Coronary artery (tissue), 2 donors: Measurements from ENCODE around the gene ACTL7B.
"Not testable (repeated sequence)": the region's sequence is repeated elsewhere in the genome, so short reads cannot be mapped to it uniquely, and the experiment has no call there.

Experiments
- DNase-seq: peaks from one replicate; pipeline ENCODE4 v3.0.0-alpha.2; 2017; ENCODE audit warnings: low spot score
- H3K27ac ChIP-seq, 2 donors: fragments of 200-600 bp; sonication (generic); one replicate each; pipeline ENCODE4 v1.5.1; 2016 to 2019
- H3K4me3 ChIP-seq: fragments of 200-600 bp; sonication (generic); 2 replicates; pipeline ENCODE4 v1.5.1; 2016; ENCODE audit warnings: mild to moderate bottlenecking, moderate library complexity
- TF ChIP-seq, protein P1 (sequence below): fragments of 200-600 bp; sonication (generic); IDR thresholded peaks from one replicate; pipeline ENCODE4 v1.5.1; 2019; ENCODE audit warnings: antibody characterized with exemption

The ACTL7B gene, protein sequence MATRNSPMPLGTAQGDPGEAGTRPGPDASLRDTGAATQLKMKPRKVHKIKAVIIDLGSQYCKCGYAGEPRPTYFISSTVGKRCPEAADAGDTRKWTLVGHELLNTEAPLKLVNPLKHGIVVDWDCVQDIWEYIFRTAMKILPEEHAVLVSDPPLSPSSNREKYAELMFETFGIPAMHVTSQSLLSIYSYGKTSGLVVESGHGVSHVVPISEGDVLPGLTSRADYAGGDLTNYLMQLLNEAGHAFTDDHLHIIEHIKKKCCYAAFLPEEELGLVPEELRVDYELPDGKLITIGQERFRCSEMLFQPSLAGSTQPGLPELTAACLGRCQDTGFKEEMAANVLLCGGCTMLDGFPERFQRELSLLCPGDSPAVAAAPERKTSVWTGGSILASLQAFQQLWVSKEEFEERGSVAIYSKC

DNA sequence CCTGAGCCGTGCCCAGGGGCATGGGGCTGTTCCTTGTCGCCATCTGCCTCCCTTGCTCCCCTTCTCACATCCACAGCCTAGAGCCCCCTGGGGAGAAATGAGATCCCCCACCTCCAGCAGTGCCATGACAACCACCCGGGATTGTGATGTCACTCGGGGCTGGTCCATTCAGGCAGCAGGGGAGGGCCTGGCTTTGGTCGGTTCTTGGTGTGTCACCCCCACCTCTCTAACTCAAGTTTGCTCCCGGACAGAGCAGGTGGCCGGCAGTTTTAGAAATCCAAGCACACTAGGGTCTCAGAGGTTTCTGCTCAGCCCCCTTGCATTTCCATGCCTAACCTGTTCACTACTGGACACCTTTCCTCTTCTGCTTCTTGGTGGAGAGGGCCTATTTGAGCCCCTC is at the start of gene ACTL7B:
TSS of gene ACTL7B (minus strand) at position 99 of the 400 bp plus-strand sequence. CDS start at position 43, 56 bp downstream.
- no peak for DNase-seq
- TF ChIP-seq, protein P1, sequence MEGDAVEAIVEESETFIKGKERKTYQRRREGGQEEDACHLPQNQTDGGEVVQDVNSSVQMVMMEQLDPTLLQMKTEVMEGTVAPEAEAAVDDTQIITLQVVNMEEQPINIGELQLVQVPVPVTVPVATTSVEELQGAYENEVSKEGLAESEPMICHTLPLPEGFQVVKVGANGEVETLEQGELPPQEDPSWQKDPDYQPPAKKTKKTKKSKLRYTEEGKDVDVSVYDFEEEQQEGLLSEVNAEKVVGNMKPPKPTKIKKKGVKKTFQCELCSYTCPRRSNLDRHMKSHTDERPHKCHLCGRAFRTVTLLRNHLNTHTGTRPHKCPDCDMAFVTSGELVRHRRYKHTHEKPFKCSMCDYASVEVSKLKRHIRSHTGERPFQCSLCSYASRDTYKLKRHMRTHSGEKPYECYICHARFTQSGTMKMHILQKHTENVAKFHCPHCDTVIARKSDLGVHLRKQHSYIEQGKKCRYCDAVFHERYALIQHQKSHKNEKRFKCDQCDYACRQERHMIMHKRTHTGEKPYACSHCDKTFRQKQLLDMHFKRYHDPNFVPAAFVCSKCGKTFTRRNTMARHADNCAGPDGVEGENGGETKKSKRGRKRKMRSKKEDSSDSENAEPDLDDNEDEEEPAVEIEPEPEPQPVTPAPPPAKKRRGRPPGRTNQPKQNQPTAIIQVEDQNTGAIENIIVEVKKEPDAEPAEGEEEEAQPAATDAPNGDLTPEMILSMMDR = no peak
- H3K4me3 ChIP-seq = no peak within 1 kb of the TSS
- H3K27ac ChIP-seq = no peak within 1 kb of the TSS

DNA sequence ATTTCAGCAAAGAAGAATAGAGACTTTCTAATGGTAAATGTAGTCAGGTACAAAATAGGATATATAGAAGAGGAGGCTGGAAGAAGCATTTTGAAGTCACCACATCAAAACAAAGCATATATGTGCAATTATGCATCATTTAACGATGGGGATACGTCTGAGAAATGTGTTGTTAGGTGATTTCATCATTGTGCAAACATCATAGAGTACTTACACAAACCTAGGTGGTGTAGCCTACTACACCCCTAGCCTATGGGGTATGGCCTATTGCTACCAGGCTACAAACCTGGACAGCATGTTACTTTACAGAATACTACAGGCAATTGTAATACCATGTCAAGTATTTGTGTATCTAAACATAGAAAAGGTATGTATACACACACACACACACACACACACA is 49.7 kb upstream of the ACTL7B start:
- no peak overlapping the region for H3K4me3 ChIP-seq
- TF ChIP-seq, protein P1 = no peak
- DNase-seq = no peak
- no peak overlapping the region for H3K27ac ChIP-seq

DNA sequence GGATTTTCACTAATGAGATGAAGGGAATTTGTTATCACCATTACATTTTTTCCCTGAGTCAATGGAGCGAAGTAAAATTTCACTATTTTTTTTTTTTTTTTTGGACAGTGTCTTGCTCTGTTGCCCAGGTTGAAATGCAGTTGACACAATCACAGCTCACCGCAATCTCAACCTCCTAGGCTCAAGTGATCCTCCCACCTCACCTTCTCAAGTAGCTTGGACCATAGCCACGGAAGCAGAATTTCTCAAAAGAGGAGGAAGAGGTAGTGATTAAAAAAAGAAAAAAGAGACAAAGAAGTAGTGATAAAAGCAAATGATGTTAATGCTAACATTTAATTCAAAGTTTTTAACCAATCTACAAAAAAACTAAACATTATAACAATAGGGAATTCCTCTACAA is 48.4 kb upstream of the ACTL7B start:
- Histone ChIP-seq H3K27ac (no peak overlapping the region), H3K4me3 (no peak overlapping the region)
- DNase-seq = no peak
- TF ChIP-seq, protein P1 = no peak

DNA sequence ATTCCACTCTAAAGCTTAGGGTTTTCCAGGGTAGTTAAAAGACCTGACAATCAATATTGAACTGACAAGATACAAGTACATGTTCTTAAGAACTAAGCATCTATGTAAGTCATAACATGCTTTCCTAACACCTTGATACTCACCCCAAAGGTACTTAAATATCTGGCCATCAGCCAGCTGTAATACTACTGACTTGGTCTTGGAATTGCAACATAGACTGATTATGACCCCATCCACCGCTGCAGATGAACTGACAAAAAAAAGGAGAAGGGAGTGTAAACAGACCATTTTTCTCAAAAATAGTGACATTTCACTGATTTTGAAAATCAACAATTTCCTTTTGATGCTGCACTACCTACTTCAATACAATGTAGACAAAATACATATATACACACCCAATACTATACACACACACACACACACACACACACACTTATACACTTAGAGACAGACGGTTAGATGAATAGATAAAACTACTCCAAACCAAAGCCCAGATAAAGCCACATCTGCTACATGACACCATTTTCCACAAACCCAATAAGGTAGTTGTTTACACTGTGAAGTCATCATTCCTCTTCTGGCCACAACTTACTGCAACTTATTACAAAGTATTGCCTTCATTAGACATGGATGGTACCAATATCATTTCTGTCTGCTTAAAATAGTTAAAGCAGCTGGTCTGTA is 47.8 kb upstream of the ACTL7B start:
- no peak overlapping the region for H3K27ac ChIP-seq
- no peak for DNase-seq
- TF ChIP-seq, protein P1 = no peak
- H3K4me3 ChIP-seq = no peak overlapping the region

DNA sequence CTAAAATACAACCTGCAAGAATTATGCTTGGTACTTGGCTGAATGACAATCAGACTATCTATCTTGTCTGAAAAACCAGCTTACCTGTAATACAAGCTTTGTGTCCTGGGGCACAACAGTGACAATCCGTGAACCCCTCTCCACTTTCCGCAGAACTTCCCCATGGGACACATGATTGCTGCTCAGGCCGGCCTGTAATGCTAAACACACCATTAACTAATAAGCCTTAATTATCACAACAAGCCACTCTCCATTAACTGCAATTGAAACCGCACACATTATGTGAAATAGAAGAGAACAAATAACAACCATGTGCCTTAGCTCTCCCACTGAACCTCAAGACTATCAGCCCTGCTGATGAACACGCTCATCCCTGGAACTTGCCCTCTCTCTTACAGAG is 44.4 kb upstream of the ACTL7B start:
- no peak overlapping the region for H3K4me3 ChIP-seq
- no peak overlapping the region for H3K27ac ChIP-seq
- TF ChIP-seq, protein P1 = no peak
- DNase-seq = no peak

DNA sequence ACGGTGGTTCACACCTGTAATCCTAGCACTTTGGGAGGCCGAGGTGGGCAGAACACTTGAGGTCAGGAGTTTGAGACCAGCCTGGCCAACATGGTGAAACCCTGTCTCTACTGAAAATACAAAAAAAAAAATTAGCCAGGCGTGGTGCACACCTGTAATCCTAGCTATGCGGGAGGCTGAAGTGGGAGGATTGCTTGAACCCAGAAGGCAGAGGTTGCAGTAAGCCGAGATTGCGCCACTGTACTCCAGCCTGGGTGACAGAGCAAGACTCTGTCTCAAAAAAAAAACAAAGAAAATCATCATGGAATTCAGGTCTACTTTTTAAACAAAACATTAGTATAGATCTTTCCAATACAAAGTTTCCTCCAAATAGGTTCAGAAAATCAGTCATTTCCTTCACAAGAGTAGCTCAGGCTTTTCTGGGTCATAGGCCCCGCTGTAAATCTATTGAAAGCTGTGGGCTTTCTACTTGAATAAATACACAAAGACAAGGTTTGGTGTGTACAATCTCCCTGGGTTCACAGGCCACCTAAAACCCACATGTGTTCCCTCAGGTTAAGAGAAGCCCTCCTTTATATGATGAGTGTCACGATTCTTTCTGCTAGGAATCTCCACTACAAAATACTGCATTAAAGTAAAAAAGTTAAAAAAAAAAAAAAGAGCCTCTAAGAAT is 43.4 kb upstream of the ACTL7B start:
- DNase-seq, H3K27ac ChIP-seq, H3K4me3 ChIP-seq: not testable (repeated sequence)

DNA sequence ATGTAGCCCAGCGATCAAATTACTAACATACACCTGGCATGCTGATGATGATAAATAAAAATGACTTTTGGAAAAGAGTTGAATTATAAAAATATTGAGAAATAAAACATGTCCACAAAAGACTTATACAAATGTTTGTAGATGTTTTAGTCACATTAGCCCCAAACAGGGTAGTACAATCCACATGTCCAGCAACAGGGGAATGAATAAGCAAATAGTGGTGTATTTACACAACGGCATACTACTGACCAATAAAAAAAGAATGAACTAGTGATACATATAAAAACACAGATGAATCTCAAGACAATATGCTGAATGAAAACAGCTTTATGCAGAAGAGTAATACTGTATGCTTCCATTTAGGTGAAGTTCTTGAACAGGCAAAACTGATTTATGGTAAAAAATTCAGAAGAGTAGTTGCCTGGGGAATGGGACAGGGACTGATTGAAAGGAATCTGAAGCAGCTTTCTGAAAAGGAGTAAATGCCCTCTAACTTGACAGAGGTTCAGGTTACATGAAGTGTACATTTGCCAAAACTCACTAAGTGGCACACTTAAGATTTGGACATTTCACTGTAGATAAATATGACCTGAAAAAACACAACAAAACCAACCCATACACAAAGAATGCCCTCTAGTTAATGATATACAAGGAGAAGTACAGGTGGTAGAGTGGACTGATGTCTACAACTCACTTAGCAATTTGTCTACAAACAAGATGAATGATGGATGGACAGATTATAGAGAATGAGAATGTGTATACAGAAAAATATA is 41.7 kb upstream of the ACTL7B start:
- Histone ChIP-seq H3K27ac (no peak overlapping the region), H3K4me3 (no peak overlapping the region)
- DNase-seq = no peak
- TF ChIP-seq, protein P1 = no peak
